Skeletal muscle satellite cell (primary cell): ENCODE measurements around the gene FIG4. TPM values are rescaled to one million over a fixed set of nuclear protein-coding genes. Genes with fewer than 3 reads are reported as not detected.

Experiments used
- H3K27me3 ChIP-seq: 2 replicates; pipeline ENCODE4 v1.7.0; 2013; ENCODE audit warnings: low read length; ENCODE audit not compliant: control insufficient read depth, insufficient read depth
- H3K36me3 ChIP-seq: 2 replicates; pipeline ENCODE4 v1.7.0; 2013; ENCODE audit warnings: mild to moderate bottlenecking, control low read depth, low read length; ENCODE audit not compliant: insufficient read depth
- H3K4me1 ChIP-seq: 2 replicates; pipeline ENCODE4 v1.7.0; 2013; ENCODE audit warnings: low read length; ENCODE audit not compliant: control insufficient read depth, insufficient read depth
- H3K4me2 ChIP-seq: 2 replicates; pipeline ENCODE4 v1.7.0; 2013; ENCODE audit warnings: mild to moderate bottlenecking, low read length
- H3K4me3 ChIP-seq: 2 replicates; pipeline ENCODE4 v1.7.0; 2013; ENCODE audit warnings: low read length
- H3K9ac ChIP-seq: 2 replicates; pipeline ENCODE4 v1.7.0; 2013; ENCODE audit warnings: mild to moderate bottlenecking, low read depth, low read length, moderate library complexity
- H3K9me3 ChIP-seq: replicated peaks from 2 replicates; pipeline ENCODE4 v1.7.0; 2013; ENCODE audit warnings: mild to moderate bottlenecking, control low read depth, low read length
- total RNA-seq: library from RNA; depleted of rRNA; stranded (reverse); fragments of >200 nt; gene quantifications from 2 replicates; pipeline ENCODE4 v1.2.3, GENCODE V29; 2012; rRNA removed

The FIG4 gene
- 12.2 and 15.7 TPM in 2 replicates for total RNA-seq

GRCh38 chr6:109690737-109691621, at the start of gene FIG4, which contains the start of gene AK9:
FIG4 (plus strand) TSS chr6:109691296; CDS start chr6:109691436, 140 bp downstream.
AK9 (minus strand) TSS chr6:109691202; CDS start chr6:109675745, 15,457 bp downstream.
- Histone ChIP-seq H3K27me3 (no peaks in the 10 kb centered on the region), H3K4me1 (peaks cover 16% of the 10 kb centered on the region), H3K9ac (peak within 1 kb of the TSS; percentile 88), H3K9me3 (no peaks in the 10 kb centered on the region), H3K4me2 (peak within 1 kb of the TSS; percentile 89), H3K36me3 (no peaks in the 10 kb centered on the region), H3K4me3 (peak within 1 kb of the TSS; percentile 87)

GRCh38 chr6:109644131-109644530, 47.0 kb upstream of the FIG4 start:
- Histone ChIP-seq H3K4me2 (no peak overlapping the region), H3K36me3 (no peaks in the 10 kb centered on the region), H3K4me1 (no peaks in the 10 kb centered on the region), H3K4me3 (no peak overlapping the region), H3K9me3 (no peaks in the 10 kb centered on the region), H3K27me3 (no peaks in the 10 kb centered on the region), H3K9ac (no peak overlapping the region)

- H3K9ac ChIP-seq: no peak overlapping the region
- H3K36me3 ChIP-seq: no peaks in the 10 kb centered on the region
- H3K4me1 ChIP-seq: no peaks in the 10 kb centered on the region
- H3K4me3 ChIP-seq: no peak overlapping the region
- H3K9me3 ChIP-seq: no peaks in the 10 kb centered on the region
- H3K4me2 ChIP-seq: no peak overlapping the region
- no peaks in the 10 kb centered on the region for H3K27me3 ChIP-seq
These were observed 37.8 kb upstream of the FIG4 start for GRCh38 chr6:109653264-109653663.

DNA sequence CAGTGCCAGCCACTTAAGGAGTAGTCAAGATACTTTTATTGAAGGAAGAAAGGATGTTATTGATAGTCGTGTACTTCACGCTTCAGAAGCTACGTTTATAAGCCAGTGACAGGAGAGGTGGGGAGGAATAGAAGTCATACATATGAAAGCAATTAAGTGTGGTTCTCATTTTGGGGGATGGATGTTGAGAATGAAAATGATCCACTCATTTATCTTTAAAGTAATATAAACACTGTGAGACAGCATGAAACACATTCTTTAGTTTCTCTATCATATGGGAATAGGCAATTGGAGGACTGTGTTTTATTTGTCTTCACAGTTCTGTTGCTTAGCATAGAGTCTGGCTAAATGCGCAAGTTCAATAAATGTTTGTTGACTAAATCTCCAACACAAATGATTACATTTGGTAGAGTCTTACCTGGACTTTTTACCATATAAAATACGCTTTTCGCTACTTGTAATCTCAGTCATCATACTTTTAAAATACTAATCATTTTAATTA, 35.3 kb upstream of the FIG4 start:
- Histone ChIP-seq H3K9ac (no peak overlapping the region), H3K36me3 (no peaks in the 10 kb centered on the region), H3K9me3 (no peaks in the 10 kb centered on the region), H3K4me2 (no peak overlapping the region), H3K4me3 (no peak overlapping the region), H3K4me1 (no peaks in the 10 kb centered on the region), H3K27me3 (no peaks in the 10 kb centered on the region)

DNA sequence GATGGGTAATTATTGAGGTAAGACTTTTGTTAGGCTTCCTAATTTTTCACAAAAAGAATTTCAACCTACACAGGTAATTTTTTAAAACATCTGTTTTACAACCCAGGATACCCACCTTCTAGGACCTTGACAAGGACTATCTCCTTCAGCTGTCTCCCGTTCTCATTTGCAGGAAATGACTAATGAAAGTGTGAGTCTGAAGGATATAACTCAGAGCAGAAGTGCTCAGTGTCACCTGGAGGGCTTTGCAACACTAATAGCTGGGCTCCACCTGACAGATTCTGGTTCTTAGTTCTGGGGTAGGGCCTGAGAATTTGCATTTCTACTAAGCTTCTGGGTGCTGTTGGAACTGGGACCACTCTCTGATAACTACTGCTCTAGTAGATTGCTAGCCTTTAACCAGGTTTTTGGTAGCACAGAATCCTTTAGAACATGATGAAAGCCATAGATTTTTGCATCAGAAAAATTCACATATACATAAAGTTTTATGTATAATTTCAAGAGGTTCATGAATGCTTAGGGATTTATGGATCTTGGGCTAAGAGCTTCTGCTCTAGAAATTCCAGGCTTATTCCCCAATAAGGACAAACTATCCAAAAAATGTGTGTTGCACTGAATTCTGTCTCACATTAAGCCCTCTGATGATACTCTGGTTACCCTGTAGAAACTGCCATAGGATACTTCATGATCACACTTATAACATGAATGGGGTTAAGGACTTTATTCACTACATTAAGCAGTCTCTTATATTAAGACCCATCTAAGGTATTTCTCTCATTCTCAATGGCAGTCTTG, 30.4 kb upstream of the FIG4 start:
- H3K4me3 ChIP-seq: no peak overlapping the region
- no peak overlapping the region for H3K9ac ChIP-seq
- H3K36me3 ChIP-seq: no peaks in the 10 kb centered on the region
- H3K9me3 ChIP-seq: no peaks in the 10 kb centered on the region
- H3K4me1 ChIP-seq: peaks cover 7% of the 10 kb centered on the region
- no peaks in the 10 kb centered on the region for H3K27me3 ChIP-seq
- H3K4me2 ChIP-seq: no peak overlapping the region

DNA sequence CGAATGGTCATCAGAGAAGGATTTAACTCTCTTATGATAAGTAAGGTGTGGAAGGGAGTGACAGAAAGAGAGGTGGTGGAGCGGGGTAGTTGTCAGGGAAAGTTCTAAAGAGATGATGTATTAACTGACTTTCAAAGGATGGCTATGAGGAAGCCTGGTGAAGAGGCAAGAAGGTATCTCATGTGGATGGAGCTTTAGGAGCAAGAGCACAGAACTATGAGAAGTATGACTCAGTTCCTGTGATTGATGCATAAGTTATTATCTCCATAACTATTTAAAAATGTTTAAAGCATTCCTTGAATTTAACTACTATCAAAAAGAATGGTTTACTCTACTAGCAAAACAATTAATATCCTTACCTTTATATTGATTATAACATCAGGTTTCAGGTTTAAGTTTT, 28.9 kb upstream of the FIG4 start:
- Histone ChIP-seq H3K9me3 (no peaks in the 10 kb centered on the region), H3K4me1 (peaks cover 7% of the 10 kb centered on the region), H3K9ac (no peak overlapping the region), H3K36me3 (no peaks in the 10 kb centered on the region), H3K4me3 (no peak overlapping the region), H3K4me2 (no peak overlapping the region), H3K27me3 (no peaks in the 10 kb centered on the region)

GRCh38 chr6:109669811-109670210, 21.3 kb upstream of the FIG4 start:
- H3K4me2 ChIP-seq: no peak overlapping the region
- H3K9me3 ChIP-seq: no peaks in the 10 kb centered on the region
- no peak overlapping the region for H3K4me3 ChIP-seq
- H3K27me3 ChIP-seq: no peaks in the 10 kb centered on the region
- H3K9ac ChIP-seq: no peak overlapping the region
- H3K4me1 ChIP-seq: peaks cover 12% of the 10 kb centered on the region
- no peaks in the 10 kb centered on the region for H3K36me3 ChIP-seq

DNA sequence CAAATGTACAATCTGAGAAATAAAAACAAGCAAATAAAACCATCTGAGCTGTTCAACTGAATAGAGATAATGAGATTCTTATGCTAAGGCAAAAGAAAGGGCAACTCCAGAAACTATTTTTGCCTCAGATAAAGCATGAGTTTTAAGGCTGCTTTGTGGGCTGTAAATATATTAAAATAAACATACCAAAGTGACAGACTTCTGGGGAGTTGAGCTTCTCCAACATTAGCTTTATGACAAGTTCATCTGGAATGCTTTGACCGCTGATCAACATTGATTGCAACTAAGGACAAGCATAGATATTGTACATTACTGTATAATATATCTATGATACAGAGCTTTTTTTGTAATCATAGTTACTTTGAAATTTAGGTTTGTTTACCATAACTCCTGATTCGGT, 19.4 kb upstream of the FIG4 start:
- Histone ChIP-seq H3K4me2 (no peak overlapping the region), H3K4me3 (no peak overlapping the region), H3K9me3 (no peaks in the 10 kb centered on the region), H3K9ac (no peak overlapping the region), H3K36me3 (no peaks in the 10 kb centered on the region), H3K4me1 (peaks cover 12% of the 10 kb centered on the region), H3K27me3 (no peaks in the 10 kb centered on the region)

- H3K4me1 ChIP-seq: peaks cover 12% of the 10 kb centered on the region
- no peaks in the 10 kb centered on the region for H3K36me3 ChIP-seq
- no peak overlapping the region for H3K4me3 ChIP-seq
- H3K9me3 ChIP-seq: no peaks in the 10 kb centered on the region
- H3K9ac ChIP-seq: no peak overlapping the region
- no peak overlapping the region for H3K4me2 ChIP-seq
- no peaks in the 10 kb centered on the region for H3K27me3 ChIP-seq
These were observed 18.9 kb upstream of the FIG4 start for GRCh38 chr6:109672175-109672574.

GRCh38 chr6:109672839-109673238, 18.3 kb upstream of the FIG4 start:
- Histone ChIP-seq H3K4me1 (peaks cover 12% of the 10 kb centered on the region), H3K4me3 (no peak overlapping the region), H3K36me3 (no peaks in the 10 kb centered on the region), H3K9me3 (no peaks in the 10 kb centered on the region), H3K27me3 (no peaks in the 10 kb centered on the region), H3K9ac (no peak overlapping the region), H3K4me2 (no peak overlapping the region)

DNA sequence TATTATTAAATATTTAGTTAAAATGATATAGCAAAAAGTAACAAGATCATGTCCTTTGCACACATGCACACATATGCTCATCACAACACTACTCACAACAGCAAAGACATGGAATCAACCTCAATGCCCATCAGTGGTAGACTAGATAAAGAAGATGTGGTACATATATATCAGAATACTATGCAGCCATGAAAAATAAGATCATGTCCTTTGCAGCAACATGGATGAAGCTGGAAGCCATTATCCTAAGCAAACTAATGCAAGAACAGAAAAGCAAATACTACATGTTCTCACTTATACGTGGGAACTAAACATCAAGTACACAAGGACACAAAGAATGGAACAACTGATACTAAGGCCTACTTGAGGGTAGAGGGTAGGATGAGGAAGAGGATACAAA, 14.4 kb upstream of the FIG4 start:
- H3K9me3 ChIP-seq: no peaks in the 10 kb centered on the region
- no peaks in the 10 kb centered on the region for H3K36me3 ChIP-seq
- H3K4me3 ChIP-seq: no peak overlapping the region
- H3K4me2 ChIP-seq: no peak overlapping the region
- peaks cover 6% of the 10 kb centered on the region for H3K4me1 ChIP-seq
- H3K9ac ChIP-seq: no peak overlapping the region
- H3K27me3 ChIP-seq: no peaks in the 10 kb centered on the region
